OCI-LY7 (cell line): Measurements from ENCODE around the gene DOCK4. TPM values are rescaled to one million over a fixed set of nuclear protein-coding genes. Genes with fewer than 3 reads are reported as not detected.

Experiments
- BruUV-seq: library from RNA; stranded (reverse); fragments of 400-500 nt; replicated peaks from 2 replicates; lab custom pipeline; 2021; lab: Mats Ljungman, UMichigan
- CTCF ChIA-PET: fragments of 300-600 bp; sonication (Branson Sonifier 250); formaldehyde crosslinking; loops from one replicate; lab custom pipeline; 2022; ENCODE audit warnings: antibody characterized with exemption; ENCODE audit not compliant: unreplicated experiment; lab: Charles Lee
- POLR2A ChIA-PET: fragments of 300-600 bp; sonication (Branson Sonifier 250); formaldehyde crosslinking; loops from one replicate; lab custom pipeline; 2022; ENCODE audit warnings: antibody characterized with exemption; lab: Charles Lee
- DNase-seq: peaks from one replicate; pipeline ENCODE4 v3.0.0-alpha.2; 2015; ENCODE audit warnings: low spot score
- H2AFZ ChIP-seq: fragments of 200-600 bp; sonication (generic), shearing (Covaris generic); 2 replicates; pipeline ENCODE4 v1.6.1; 2014; ENCODE audit warnings: mild to moderate bottlenecking, antibody characterized with exemption, low read length, moderate library complexity
- H3K27ac ChIP-seq: fragments of 200-600 bp; sonication (generic); 2 replicates; pipeline ENCODE4 v1.5.1; 2014; ENCODE audit warnings: mixed run types, low read depth, mild to moderate bottlenecking, moderate library complexity, low read length, inconsistent platforms; ENCODE audit not compliant: poor library complexity, severe bottlenecking
- H3K36me3 ChIP-seq: fragments of 200-600 bp; sonication (generic); 2 replicates; pipeline ENCODE4 v1.6.1; 2014; ENCODE audit warnings: mild to moderate bottlenecking, antibody characterized with exemption, low read length, moderate library complexity, mixed read lengths; ENCODE audit not compliant: insufficient read depth
- H3K4me1 ChIP-seq: fragments of 200-600 bp; sonication (generic); 2 replicates; pipeline ENCODE4 v1.5.1; 2014; ENCODE audit warnings: mild to moderate bottlenecking, low read length; ENCODE audit not compliant: insufficient read depth, poor library complexity, severe bottlenecking
- H3K4me2 ChIP-seq: fragments of 200-600 bp; sonication (generic); 2 replicates; pipeline ENCODE4 v1.6.1; 2014; ENCODE audit warnings: mild to moderate bottlenecking, low read length
- H3K4me3 ChIP-seq: fragments of 200-600 bp; sonication (generic); 2 replicates; pipeline ENCODE4 v1.5.1; 2014; ENCODE audit warnings: mild to moderate bottlenecking, low read depth, low read length; ENCODE audit not compliant: poor library complexity, severe bottlenecking
- H3K79me2 ChIP-seq: fragments of 200-600 bp; sonication (generic); 2 replicates; pipeline ENCODE4 v1.6.1; 2016; ENCODE audit warnings: low read depth, mild to moderate bottlenecking, low read length, moderate library complexity, mixed read lengths; ENCODE audit not compliant: insufficient read depth
- H3K9me2 ChIP-seq: fragments of 200-600 bp; sonication (generic); 2 replicates; pipeline ENCODE4 v1.6.1; 2016; ENCODE audit warnings: mild to moderate bottlenecking, low read length, mixed read lengths; ENCODE audit not compliant: insufficient read depth
- H3K9me3 ChIP-seq: fragments of 200-600 bp; sonication (generic); 2 replicates; pipeline ENCODE4 v1.6.1; 2014; ENCODE audit warnings: mild to moderate bottlenecking, mixed run types, low read length, mixed read lengths
- H4K20me1 ChIP-seq: fragments of 200-600 bp; sonication (generic); 2 replicates; pipeline ENCODE4 v1.6.1; 2014; ENCODE audit warnings: mild to moderate bottlenecking, antibody characterized with exemption, low read length, moderate library complexity, mixed read lengths; ENCODE audit not compliant: insufficient read depth
- EZH2phosphoT487 ChIP-seq: fragments of 200-600 bp; sonication (generic); IDR thresholded peaks from 2 replicates; pipeline ENCODE4 v1.6.1; 2018; ENCODE audit warnings: low read depth, borderline replicate concordance, mild to moderate bottlenecking, mixed run types, antibody characterized with exemption, low read length, moderate library complexity, mixed read lengths
- intact Hi-C: fragments of 100-400 bp; cut with micrococcal nuclease; formaldehyde crosslinking; loops from one replicate; pipeline ENCODE4 v1.10.0; 2022; ENCODE audit not compliant: unreplicated experiment
- total RNA-seq, 2 experiments: library from RNA; depleted of rRNA in 1 of 2; stranded (reverse); fragments of >200 nt in 1 of 2; shearing (Covaris generic) in 1 of 2; gene quantifications; 2 replicates each; pipeline ENCODE4 v1.2.3, GENCODE V29; 2014 to 2022
- TF ChIP-seq, protein P1 (sequence below): fragments of 200-600 bp; sonication (generic); conservative IDR thresholded peaks from 2 replicates; pipeline ENCODE4 v1.5.1; 2014; ENCODE audit warnings: mild to moderate bottlenecking, antibody characterized with exemption, low read length, moderate library complexity, mixed read lengths

DOCK4 gene
- total RNA-seq, 2 experiments from 2014 or later: 0.91 to 4.9 TPM

GRCh38 chr7:112161253-112162141 lies 44.7 kb downstream of the DOCK4 start:
- ChIA-PET CTCF (no interaction called here), POLR2A (interaction anchor here (0.7 kb wide), 1 partner anchor 261 kb away, joined by 3 read pairs; no protein-coding TSS in a partner anchor)
- Histone ChIP-seq H3K4me1 (no peaks in the 10 kb centered on the region), H3K9me2 (no peaks in the 10 kb centered on the region), H3K36me3 (no peaks in the 10 kb centered on the region), H3K4me3 (no peak overlapping the region), H4K20me1 (no peaks in the 10 kb centered on the region), H3K79me2 (no peaks in the 10 kb centered on the region), H2AFZ (no peak overlapping the region), H3K9me3 (no peaks in the 10 kb centered on the region), H3K4me2 (no peak overlapping the region), H3K27ac (no peak overlapping the region)
- TF ChIP-seq, protein P1, sequence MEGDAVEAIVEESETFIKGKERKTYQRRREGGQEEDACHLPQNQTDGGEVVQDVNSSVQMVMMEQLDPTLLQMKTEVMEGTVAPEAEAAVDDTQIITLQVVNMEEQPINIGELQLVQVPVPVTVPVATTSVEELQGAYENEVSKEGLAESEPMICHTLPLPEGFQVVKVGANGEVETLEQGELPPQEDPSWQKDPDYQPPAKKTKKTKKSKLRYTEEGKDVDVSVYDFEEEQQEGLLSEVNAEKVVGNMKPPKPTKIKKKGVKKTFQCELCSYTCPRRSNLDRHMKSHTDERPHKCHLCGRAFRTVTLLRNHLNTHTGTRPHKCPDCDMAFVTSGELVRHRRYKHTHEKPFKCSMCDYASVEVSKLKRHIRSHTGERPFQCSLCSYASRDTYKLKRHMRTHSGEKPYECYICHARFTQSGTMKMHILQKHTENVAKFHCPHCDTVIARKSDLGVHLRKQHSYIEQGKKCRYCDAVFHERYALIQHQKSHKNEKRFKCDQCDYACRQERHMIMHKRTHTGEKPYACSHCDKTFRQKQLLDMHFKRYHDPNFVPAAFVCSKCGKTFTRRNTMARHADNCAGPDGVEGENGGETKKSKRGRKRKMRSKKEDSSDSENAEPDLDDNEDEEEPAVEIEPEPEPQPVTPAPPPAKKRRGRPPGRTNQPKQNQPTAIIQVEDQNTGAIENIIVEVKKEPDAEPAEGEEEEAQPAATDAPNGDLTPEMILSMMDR: no peak
- no peak for TF ChIP-seq EZH2phosphoT487
- no peak for DNase-seq
- no TSS peak for BruUV-seq
- intact Hi-C loops: no loop called here

DNA sequence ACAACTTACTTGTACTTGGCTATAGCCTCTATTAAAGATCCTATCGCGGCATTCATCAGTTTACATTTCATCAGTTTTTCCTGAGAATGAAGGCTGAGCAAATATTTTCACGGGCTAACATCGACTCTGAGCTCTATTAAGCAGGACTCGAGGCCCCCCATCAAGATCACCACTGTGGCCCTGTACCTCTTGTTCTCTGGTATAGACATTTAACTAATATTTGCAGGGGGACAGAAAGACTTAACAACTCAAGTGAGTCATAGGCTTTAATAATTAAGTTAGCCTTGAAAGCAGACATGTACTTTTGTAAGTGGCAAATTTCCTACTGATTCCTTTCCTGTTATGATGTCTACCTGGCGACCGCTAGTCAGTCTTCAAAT lies 45.4 kb downstream of the DOCK4 start:
- H3K27ac ChIP-seq: no peak overlapping the region
- DNase-seq: no peak
- H3K4me3 ChIP-seq: no peak overlapping the region
- no peaks in the 10 kb centered on the region for H3K4me1 ChIP-seq
- no peaks in the 10 kb centered on the region for H3K36me3 ChIP-seq
- ChIA-PET POLR2A (no interaction called here), CTCF (no interaction called here)
- no peak overlapping the region for H2AFZ ChIP-seq
- no peak overlapping the region for H3K4me2 ChIP-seq
- TF ChIP-seq EZH2phosphoT487: no peak
- TF ChIP-seq, protein P1: no peak
- H3K9me2 ChIP-seq: no peaks in the 10 kb centered on the region
- no TSS peak for BruUV-seq
- no peaks in the 10 kb centered on the region for H3K9me3 ChIP-seq
- intact Hi-C loops: no loop called here
- no peaks in the 10 kb centered on the region for H4K20me1 ChIP-seq
- H3K79me2 ChIP-seq: no peaks in the 10 kb centered on the region

DNA sequence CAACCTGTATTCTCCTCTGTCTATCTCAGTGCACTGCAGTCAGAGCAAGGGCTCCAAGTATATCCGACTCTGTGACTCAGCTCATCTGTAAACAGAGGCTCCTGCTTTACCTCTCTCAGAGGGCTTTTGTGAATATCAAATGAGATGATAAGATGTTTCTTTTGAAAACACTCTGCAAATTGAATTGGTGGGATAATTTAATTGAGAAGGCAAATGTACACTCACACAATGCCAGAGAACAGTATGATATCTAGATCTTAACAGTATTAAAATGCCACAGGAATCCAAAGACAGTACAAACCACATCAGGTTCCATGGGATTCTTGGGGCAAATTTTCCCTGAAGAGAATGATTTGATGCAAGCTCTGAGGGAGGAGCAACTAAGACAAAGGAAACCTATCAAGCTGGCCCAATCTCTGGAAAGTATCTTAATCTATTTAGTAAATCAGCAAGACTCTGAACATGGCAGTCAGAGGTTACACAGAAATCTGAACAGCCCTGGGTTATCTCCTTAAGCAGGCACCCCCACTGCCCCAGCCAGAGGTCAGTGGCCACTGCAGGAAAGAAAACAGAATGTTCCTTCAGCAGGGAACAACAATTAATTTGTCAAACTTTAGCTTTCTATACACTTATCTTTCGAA lies 45.9 kb downstream of the DOCK4 start:
- CTCF ChIA-PET: no interaction called here
- no peak overlapping the region for H2AFZ ChIP-seq
- no peak overlapping the region for H3K27ac ChIP-seq
- no peaks in the 10 kb centered on the region for H3K9me2 ChIP-seq
- DNase-seq: no peak
- POLR2A ChIA-PET: interaction anchor here (0.6 kb wide), 1 partner anchor 212 kb away, joined by 3 read pairs; no protein-coding TSS in a partner anchor
- no peaks in the 10 kb centered on the region for H4K20me1 ChIP-seq
- H3K36me3 ChIP-seq: no peaks in the 10 kb centered on the region
- no peaks in the 10 kb centered on the region for H3K79me2 ChIP-seq
- H3K4me2 ChIP-seq: no peak overlapping the region
- no peaks in the 10 kb centered on the region for H3K4me1 ChIP-seq
- BruUV-seq: no TSS peak
- no peak overlapping the region for H3K4me3 ChIP-seq
- TF ChIP-seq, protein P1: no peak
- no peak for TF ChIP-seq EZH2phosphoT487
- no peaks in the 10 kb centered on the region for H3K9me3 ChIP-seq
- intact Hi-C loops: no loop called here
